ENCODE data around the gene P2RY2.

The P2RY2 gene

DNA sequence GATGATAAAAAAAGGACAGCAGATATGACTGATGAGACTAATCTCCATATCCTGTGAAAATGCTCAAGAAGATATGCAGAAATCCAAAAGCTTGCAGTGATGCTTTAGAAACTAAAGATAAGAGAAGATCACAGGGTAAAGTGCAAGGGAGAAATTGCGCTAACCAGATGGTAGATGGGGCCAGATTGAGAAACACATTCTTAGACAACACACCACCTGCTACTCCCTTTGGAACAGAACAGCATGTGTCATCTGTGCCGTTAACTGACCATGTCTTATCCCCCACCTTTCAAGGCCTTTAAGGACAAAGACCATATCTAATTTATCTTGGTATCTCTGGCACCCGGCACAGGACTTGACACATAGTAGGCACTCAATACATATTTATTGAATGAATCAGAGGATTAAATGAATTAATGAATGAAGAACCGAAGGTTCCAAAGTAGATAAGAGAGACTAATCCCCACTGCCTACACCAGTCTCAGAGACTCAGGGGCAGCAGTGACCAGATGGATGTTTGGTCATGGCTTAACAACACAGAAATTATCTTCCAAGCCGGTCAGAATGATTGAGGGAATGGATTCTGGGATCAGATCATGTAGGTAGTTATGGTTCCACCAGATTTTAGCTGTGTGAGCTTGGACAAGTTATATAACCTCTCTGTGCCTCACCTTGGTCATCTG is 12.3 kb upstream of the P2RY2 start:
- DNase-seq (ENCODE audit: low read depth in 2 of 2): no peak

DNA sequence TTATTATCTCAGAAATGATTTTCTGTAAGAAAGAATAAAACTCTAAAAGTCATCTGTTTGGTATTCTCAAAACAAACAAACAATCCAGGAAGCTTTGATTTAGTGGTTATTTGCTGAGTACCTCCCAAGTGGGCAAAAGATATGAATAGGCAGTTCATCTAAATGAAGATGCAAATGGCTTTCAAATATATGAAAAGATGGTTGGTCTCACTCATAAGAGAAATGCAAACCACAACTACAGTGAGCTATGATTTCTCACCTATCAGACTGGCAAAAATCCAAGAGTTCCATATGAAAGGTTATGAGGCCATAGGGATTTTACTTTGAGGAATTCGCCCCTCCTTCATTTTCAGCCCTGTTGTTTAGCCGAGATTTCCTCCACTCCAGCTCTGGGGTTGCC is 11.3 kb upstream of the P2RY2 start:
- DNase-seq (ENCODE audit: low read depth in 2 of 2): no peak

DNA sequence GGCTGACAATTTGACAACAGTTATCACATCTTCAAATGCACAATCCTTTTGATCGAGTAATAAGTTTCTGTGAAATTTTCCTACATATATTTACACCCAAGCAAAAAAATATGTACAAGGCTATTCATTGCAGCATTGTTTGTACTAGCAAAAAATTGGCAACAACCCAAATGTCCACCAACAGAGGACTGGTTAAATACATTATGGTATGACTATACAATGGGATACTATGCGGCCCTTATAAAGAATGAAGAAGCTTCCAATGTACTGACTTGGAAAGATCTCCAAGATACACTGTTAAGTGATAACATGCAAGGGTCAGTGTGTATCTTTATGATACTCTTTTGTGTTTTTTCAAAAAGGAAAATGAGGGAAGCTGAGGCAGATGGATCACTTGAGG is 8.2 kb upstream of the P2RY2 start:
- DNase-seq (ENCODE audit: low read depth in 2 of 2): no peak

DNA sequence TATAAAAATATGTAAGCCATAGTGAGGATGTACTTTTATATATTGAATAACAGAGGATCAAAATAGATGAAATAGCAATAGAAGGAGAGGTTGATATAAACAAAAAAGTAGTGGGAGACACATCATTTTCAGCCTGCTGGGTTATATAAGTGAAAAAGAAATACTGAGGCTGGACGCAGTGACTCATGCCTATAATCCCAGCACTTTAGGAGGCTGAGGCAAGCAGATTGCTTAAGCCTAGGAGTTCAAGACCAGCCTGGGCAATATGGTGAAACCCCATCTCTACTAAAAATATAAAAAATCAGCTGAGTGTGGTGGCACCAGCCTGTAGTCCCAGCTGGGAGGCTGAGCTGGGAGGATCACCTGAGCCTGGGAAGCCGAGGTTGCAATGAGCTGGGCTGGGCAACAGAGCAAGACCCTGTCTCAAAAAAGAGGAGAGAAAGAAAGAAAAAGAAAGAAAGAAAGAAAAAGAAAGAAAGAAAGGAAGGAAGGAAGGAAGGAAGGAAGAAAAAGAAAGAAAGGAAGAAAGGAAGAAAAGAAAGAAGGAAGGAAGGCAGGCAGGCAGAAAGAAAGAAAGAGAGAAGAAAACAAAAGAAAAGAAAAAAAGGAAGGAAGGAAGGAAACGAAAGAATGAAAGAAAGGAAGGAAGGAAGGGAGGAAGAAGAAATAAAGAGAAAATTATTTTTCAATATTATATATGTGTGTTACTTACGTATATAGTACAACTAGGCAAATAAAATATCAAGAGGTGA is 7.0 kb upstream of the P2RY2 start:
- no peak for DNase-seq (ENCODE audit: low read depth in 2 of 2)

DNA sequence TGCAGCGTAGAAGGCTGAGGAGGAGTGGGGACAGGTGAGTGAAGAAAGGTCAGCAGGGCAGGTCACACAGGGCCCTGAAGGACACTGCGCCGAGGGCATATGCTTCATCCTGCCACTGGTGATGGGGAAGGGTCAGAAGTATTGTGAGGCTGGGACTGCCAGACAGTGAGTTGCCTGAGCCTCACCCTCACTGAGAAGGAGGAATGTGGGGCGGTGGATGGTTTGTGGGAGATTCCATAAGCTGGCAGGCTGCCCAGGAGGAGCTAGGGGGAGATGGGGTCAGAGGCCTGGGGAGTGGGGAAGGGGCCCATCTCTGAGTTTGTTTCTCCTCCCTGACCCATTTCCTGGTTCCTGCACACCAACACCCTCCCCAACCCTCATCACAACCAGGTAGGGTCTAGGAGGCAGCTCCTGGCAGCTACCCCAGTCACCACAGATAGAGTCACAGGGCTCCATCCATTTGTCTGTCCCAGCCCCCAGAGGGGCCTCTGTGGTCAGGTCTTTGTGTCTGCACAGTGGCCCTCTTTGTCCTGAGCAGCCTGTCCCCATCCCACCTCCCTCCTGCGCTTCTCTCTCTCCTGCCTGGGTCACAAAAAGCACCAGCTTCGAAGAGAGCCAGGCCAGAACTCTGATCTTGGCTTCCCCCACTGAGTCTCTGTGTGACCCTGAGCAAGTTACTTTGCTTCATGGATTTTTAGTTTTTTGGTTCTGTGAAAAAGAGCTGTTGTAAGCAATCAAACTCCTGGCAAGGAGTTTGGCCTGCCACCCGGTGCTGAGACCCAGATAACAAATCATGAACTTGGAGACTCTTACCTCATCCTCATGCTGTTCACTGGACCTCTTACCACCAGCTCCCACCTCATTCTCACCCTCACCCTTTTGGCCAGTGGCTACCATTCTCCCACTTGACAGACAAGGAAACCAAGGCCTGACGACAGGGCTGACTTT is 4.6 kb upstream of the P2RY2 start:
- DNase-seq (ENCODE audit: low read depth in 2 of 2): no peak

DNA sequence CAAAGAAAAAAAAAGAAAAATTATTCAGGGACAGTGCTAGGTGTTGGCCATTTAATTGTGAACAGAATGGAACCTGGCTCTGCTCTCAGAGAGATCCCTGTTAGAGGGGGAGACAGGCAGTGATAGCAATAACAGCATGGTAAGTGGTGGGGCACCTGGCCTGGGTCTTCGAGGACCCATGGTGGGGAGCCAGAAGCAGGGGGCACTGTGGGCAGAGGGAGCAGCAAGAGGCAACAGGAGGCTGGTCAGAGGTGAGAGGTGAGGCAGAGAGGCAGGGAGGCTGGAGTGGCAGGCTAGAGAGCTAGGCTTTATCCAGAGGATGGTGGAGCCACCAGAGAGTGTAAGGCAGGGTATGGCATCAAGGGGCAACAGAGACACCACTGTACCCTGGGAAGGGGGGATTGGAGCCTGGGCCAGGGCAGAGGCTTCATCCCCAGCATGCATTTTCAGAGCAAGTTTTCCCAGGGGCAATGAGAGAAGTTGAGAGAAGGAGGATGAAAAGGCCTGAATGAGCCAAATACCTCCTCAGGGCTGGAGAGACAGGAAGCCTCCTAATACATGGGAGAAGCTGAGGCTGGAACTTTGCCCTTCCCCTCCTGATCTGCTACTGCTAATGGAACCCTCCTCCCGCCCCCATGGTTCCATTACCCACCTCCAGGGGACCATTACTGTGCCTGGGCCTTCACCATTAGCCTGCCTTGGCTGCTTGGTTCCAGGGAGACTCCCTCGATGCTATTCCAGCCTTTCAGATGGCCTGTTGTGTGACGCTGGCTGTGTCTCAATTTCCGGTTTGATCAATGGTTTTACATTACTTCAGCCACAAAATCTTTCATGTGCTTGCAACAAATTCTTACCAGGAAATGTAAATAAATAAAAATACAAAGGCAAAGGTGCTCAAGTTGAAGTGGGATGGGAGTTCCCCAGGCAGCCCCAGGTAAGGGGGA is 2.6 kb upstream of the P2RY2 start:
- no peak for DNase-seq (ENCODE audit: low read depth in 2 of 2)

DNA sequence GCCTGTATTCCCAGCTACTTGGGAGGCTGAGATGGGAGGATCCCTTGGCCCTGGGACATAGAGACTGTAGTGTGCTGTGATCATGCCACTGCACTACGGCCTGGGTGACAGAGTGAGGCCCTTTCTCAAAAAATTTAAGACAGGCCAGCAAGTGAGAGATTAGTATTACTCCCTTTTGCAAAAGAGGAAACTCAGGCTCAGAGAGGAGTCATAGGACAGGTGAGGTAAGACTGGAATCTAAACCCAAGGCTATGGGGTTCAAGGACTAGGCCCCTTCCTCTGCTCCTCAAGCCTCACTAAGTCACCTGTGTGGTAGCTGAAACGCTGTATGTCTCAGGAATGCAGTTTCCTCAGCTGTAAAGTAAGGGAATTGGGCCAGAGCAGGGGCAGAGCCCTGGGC is 1.6 kb upstream of the P2RY2 start:
- DNase-seq (ENCODE audit: low read depth in 2 of 2): no peak

DNA sequence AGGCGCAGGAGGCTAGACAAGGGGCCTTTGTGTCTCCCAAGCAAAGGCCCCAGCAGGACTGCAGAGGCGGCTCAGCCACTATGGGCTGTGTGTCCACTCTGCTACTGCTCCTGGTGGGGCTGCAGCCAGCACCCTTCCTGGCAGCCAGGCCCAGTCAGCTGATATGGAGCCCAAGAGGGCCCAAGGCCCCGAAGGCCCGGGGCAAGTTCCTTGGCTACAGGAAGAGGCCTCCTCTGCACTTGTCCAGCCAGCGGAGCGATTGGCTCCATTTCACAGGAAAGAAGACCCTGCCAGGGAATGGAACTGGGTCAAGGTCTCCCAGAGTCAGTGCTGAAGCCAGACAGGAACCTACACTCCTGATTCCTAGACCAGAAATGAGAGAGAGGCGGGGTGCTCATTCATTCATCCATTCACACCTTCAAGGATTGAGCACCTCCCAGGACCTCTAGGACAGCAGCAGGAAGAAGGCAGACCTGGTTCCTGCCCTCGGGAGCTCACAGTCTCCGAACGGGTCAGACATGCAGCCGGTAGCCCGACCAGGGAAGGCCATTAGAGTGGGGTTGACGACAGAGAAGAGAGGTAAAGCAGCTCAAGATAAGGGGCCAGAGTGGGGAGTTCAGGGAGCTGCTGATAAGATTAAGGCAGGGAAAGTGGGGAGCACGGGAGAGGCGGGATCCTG is 811 bp upstream of the P2RY2 start:
- DNase-seq (ENCODE audit: low read depth in 2 of 2): no peak

DNA sequence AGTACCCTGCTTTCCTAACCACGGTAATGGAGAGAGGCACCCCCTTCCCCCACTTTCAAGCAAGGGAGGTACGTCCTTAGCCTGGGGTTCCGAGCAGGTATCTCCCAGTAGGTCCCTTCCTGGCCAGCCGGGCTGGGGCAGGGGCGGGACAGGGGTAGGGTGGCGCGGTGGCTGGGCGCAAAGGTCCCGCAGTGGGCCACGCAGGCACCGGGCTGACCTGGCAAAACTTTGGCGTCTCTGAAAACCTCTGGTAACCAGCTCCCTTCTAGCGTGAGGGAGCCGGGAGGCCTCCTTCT is 323 bp upstream of the P2RY2 start:
- no peak for DNase-seq (ENCODE audit: low read depth in 2 of 2)

DNA sequence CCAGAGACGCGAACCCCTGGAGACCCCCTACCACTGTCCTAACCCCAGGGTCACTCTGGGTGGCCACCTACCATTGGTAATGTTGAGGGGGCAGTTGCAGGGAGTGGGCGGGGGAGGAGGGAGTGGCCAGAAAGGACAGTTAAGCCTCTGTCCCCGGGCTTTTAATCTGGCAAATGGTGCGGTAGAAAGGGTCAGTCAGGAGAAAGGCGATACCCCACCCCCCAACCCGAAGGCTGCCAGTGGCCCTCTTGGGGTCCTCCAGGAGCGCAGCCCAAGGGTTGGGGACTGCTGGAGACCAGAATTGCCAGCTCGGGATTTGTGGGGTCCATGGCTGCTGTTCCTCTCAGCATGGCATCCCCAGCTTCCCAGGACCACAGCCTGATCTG is 742 bp downstream of the P2RY2 start:
- DNase-seq (ENCODE audit: low read depth in 2 of 2): no peak

DNA sequence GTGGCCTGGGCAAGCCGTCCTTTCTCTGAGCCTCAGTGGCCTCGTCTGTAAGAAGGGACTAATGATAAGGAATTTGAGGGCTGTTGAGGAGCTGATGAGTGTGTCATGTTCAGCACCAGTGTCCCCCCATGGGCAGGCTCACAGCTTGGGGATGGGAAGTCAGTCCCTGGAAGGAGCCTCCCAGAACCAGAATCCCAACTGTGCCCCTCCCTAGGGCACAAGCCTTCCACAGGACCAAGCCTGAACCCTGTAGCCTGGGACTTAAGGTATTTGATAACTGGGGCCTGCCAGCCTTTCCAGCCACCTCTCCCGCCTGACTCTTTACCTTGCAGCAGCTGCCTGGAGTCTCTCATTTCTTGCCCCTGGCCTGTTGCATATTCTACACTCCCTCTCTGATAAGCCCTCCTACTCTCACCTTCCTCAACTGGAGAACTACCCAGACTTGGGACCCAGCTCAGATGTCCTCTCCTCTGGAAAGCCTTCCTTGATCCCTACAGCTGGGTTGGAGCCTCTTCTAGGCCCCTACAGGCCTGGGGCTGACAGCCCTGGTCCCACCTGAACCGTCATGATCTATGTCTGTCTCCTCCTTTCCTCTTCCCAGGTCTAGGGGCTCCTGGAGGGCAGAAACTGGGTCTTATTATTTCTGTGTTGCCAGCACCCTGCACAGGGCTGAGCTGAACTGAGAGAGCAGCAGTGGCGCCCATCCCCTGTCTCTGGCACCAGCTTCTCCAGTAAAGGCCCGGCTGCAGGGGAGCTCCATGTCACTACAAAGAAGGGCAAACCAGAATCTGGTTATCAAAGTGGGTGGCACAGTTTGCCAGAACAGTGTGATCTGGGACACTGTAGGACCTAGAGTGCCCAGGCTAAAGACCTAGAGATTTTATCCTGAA is 1.6 kb downstream of the P2RY2 start:
- DNase-seq (ENCODE audit: low read depth in 2 of 2): no peak

DNA sequence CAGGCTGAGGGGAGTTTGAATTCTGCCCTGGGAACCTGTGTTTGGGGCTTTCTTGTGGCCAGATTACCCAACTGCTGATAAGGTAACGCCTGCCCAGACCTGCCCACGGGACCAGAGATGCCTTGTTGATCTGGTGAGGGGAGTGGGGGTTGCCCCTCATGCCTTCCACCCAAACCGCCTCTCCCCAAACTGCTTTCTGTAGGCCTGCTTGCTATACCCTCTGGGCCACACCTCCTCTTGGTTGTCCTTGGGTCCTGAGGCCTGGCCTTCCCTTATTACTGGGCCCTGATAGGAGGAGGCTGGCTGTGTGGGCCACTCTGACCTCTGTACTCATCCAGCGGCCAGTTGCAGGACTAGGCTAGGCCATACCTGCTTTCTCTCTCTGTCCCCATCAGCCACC is 3.4 kb downstream of the P2RY2 start:
- DNase-seq (ENCODE audit: low read depth in 2 of 2): no peak

DNA sequence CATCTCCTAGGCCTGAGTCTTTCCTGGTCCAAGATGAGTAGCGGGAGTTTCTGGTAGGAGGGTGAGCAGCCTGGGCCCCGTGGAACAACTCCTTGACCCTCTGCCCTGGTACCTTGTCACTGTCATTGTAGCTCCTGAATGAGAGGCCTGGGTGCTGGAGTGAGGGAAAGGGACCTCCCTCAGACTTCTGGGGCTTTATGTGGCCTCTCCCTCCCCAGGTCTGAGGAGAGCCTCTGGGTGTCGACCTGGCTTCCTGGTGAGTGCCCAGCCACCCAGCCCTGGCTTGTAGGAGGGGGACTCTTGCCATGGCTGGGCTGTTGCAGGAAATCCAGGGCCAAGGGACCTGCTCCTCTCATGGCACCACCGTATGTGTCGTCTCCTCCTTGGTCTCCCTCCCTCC is 3.9 kb downstream of the P2RY2 start:
- no peak for DNase-seq (ENCODE audit: low read depth in 2 of 2)

DNA sequence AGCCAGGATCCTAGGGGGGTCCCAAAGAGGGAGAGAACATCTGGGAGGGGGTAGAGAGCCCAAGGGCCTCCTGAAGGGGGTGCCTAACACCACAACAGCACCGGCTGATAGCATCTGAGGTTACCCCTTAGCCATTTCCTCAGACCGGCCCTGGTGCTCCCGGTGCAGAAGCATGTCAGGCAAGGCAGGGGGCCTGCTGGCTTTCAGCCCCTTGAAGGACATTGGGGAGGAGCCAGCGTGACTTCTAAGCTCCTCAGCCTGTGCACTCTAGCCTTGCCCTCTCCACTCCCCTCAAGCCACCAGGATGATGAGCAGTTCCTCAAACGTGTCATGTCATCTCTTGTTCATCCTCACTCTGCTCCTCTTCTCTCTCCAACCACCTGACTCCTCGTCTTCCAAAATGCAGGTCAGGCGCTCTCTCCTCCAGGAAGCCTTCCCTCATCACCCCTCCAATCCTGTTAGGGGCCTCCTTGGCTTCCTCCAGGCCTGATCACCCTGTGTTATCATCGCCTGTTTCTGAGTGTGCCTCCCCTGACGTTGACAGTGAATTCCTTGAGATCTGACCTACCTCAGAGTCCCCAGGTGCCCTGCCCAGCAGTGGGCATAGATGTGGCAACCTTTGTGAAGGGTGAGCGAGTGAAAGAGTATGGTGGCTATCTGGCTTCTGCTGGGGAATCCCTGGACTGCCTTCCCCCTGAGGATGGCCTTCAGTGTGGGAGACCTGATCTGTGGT is 6.1 kb downstream of the P2RY2 start:
- no peak for DNase-seq (ENCODE audit: low read depth in 2 of 2)

DNA sequence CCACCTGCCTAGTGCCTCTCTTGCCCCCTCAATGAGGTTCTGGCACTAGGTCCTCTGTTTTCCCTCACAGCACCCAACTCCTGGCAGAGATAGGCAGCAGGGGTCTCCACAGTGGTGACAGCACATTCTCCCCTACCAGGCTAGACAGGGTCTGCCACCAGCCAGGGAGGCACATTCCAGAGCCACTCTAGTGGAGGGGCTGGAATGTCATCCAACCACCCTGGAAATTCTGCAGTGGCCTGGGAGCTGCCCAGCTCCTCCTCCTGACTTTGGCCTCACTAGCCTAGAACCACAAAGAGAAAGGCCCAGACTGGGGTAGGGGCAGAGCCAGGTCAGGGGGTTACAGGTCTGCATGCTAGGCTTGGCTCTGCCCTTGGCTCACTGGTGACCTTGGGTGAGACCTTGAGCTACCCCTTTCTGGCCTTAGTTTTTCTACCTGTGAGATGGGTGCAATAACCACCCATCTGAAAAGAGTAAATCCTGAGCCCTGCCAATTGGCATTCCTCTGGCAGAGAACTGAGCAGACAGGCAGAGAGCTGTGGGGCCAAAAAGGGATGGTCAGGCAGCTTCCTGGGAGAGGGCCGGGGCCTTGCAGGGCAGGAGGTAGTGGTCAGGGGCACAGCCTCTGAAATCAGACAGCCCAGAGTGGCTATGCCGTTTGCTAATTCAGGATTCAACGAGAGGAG is 7.1 kb downstream of the P2RY2 start:
- DNase-seq (ENCODE audit: low read depth in 2 of 2): no peak

DNA sequence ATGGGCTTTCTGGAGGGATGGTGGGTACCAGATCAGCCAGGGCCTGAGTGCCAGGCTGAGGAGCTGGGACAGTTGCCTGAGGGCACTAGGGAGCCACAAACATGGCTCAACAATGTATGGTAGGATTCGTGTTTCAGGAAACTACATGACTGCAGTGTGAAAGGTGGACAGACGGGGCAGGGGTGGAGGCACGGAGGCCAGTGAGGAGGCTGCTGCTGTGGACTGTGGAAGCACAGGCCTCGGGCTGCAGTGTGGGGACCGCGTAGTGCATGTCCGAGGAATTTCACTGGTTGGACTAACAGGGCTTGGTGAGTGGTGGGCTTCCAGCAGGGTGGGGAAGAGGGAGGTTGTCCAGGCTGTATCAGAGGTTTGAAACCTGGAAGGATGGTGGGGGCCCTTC is 7.8 kb downstream of the P2RY2 start:
- no peak for DNase-seq (ENCODE audit: low read depth in 2 of 2)

DNA sequence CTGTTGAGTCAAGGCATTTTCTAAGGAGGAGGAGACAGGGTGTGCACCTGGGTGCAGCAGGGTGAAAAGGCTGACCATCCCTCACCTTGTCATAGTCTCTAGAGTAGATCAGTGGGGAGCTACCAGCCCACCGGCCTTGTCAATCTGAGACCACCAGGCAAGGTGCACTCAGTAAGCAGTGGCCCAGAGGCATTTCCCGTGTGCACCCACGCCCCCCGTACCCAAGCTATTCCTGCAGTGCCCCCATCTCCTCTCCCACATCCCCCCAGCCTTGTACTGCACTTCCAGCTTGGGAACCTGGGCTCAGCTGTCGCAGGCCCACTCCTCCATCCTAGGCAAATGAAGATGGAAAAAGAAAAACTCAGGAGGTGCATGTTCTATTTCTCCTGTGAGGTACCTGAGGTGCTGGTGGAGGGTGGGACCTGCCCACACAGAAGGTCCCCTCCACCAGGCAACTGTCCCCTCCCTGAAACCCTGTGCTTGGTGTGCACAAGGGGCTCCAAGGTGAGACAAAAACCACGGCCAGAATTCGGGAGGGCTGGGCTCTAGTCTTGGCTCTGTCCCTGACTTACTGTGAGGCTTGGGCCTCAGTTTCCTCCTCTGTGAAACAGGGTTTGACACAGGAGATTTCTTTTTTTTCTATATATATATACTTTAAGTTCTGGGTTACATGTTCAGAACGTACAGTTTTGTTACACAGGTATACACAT is 8.4 kb downstream of the P2RY2 start:
- no peak for DNase-seq (ENCODE audit: low read depth in 2 of 2)

DNA sequence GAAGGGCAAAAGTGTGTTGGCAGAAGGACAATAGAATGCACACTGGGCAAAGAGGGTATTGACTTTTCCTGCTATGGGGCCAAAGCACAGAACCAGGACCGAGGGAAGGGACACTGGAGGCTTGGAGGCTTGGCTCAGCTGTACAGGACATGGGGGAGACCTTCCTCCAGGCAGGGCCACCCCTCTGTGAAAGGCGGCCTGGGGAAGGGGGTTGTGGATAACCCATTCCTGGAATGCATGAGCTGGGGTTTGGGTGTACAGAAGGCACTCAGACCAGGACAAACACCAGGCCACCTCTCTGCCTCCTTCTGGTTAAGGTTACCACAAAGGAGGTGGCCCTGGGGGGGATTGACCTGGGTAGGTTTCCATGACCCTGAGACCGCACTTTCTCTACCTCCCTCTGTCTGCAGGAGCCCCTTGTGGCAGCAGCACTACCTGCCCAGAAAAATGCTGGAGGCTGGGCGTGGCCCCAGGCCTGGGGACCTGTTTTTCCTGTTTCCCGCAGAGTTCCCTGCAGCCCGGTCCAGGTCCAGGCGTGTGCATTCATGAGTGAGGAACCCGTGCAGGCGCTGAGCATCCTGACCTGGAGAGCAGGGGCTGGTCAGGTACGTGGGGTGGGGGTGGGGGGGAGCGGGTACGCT is 9.6 kb downstream of the P2RY2 start:
- DNase-seq (ENCODE audit: low read depth in 2 of 2): no peak
